ENCODE measurements around the gene TMEM52. TPM values are rescaled to one million over a fixed set of nuclear protein-coding genes. Genes with fewer than 3 reads are reported as not detected.

TMEM52 gene
- total RNA-seq, 3 donors from 2014 or later (not counting 1 experiment from before 2014, with no cell fraction given), result 0.41 TPM; not detected in 2

DNA sequence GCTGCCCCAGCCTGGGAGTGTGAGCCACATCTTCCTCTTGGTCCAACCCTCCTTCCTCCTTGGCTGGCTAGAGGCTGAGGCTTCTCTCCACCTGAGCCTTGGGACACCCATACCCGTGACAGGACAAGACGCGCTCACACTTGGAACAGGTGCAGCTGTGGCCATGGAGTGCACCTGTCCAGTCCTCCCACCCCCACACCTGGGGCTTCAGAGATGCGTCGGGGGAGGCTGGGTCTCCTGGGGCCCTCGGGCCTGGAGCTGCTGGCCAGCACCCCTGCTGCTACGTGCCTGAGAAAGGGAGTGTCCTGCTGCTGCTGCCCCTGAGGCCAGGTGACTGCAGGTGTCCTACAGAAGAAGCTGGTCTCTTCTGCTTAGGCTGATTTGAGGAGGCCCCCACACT is 37.0 kb upstream of the TMEM52 start:
- no peak for TF ChIP-seq CTCF (IDR thresholded peaks at IDR 0.05)
- ATAC-seq, result no peak
- H3K4me3 Mint-ChIP-seq, result no peak overlapping the region
- no peaks in the 10 kb centered on the region for H3K27me3 ChIP-seq (ENCODE audit: control insufficient read depth, insufficient read depth, low read length)
- no peak overlapping the region for H3K27ac ChIP-seq (ENCODE audit: low read length)
- H3K9me3 ChIP-seq (ENCODE audit: control insufficient read depth, insufficient read depth, low read length), result peaks cover 8% of the 10 kb centered on the region
- no peaks in the 10 kb centered on the region for H3K36me3 ChIP-seq (ENCODE audit: control insufficient read depth, insufficient read depth, low read length)
- no peak for DNase-seq
- H3K27ac Mint-ChIP-seq, result no peak overlapping the region
- 89% methylated on average over 7 of the region's 7 CpGs for WGBS (ENCODE audit: insufficient coverage)
- H3K4me1 Mint-ChIP-seq, result peaks cover 0 to 6% of the 10 kb centered on the region in 2 donors
- H3K4me3 ChIP-seq (ENCODE audit: low read length), result no peak overlapping the region
- H3K9me3 Mint-ChIP-seq, result peaks cover 0 to 2% of the 10 kb centered on the region in 2 donors
- H3K27me3 Mint-ChIP-seq (ENCODE audit: low read depth in 2 of 2), result peaks cover 10 to 11% of the 10 kb centered on the region in 2 donors
- intact Hi-C loops (cut with micrococcal nuclease), result no loop called here
- peaks cover 6% of the 10 kb centered on the region for H3K4me1 ChIP-seq (ENCODE audit: control insufficient read depth, insufficient read depth, low read length)
- H3K36me3 Mint-ChIP-seq, result no peaks in the 10 kb centered on the region

DNA sequence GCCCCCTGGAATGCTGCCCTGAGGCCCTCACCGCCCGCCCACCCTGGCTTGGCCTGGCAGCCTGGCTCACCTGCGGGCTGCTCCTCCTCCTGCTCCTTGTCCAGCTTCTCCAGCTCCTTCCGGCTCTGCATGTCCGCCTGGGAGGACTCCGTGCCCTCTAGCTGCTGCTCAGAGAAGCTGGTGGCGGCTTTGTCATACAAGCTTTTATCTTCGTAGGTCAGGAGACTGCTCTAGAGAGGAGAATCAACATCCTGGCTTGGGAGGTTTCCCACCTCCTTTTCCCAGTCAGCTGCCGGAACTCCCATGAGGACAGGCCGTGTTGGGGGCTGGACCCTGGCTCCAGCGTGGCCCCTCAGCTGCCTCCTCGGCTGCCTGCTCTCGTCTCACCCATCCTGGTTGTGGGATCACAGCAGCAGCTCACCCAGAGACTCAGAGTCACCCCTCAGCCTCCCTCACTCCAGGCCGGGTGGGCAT is 36.6 kb upstream of the TMEM52 start:
- no peak for TF ChIP-seq CTCF (IDR thresholded peaks at IDR 0.05)
- Mint-ChIP-seq H3K4me1 (peaks cover 0 to 6% of the 10 kb centered on the region in 2 donors), H3K9me3 (peaks cover 0 to 2% of the 10 kb centered on the region in 2 donors), H3K4me3 (no peak overlapping the region), H3K36me3 (no peaks in the 10 kb centered on the region), H3K27ac (no peak overlapping the region), H3K27me3 (ENCODE audit: low read depth in 2 of 2) (peaks cover 6% of the 10 kb centered on the region in 2 donors)
- ATAC-seq (no peak), DNase-seq (no peak)
- 86% methylated on average over 14 of the region's 14 CpGs for WGBS (ENCODE audit: insufficient coverage)
- peaks cover 8% of the 10 kb centered on the region for H3K9me3 ChIP-seq (ENCODE audit: control insufficient read depth, insufficient read depth, low read length)
- no peaks in the 10 kb centered on the region for H3K36me3 ChIP-seq (ENCODE audit: control insufficient read depth, insufficient read depth, low read length)
- no peak overlapping the region for H3K27ac ChIP-seq (ENCODE audit: low read length)
- peaks cover 6% of the 10 kb centered on the region for H3K4me1 ChIP-seq (ENCODE audit: control insufficient read depth, insufficient read depth, low read length)
- intact Hi-C loops (cut with micrococcal nuclease), result no loop called here
- H3K27me3 ChIP-seq (ENCODE audit: control insufficient read depth, insufficient read depth, low read length), result no peaks in the 10 kb centered on the region
- H3K4me3 ChIP-seq (ENCODE audit: low read length), result no peak overlapping the region

- Mint-ChIP-seq H3K27me3 (ENCODE audit: low read depth in 2 of 2) (peaks cover 2 to 6% of the 10 kb centered on the region in 2 donors), H3K9me3 (peaks cover 0 to 2% of the 10 kb centered on the region in 2 donors), H3K27ac (peak overlapping the region in 1 of 2 donors; percentile 79), H3K4me3 (no peak overlapping the region), H3K4me1 (peaks cover 0 to 6% of the 10 kb centered on the region in 2 donors), H3K36me3 (no peaks in the 10 kb centered on the region)
- no peak for TF ChIP-seq CTCF (IDR thresholded peaks at IDR 0.05)
- H3K27ac ChIP-seq (ENCODE audit: low read length), result no peak overlapping the region
- 79% methylated on average over 46 of the region's 46 CpGs for WGBS (ENCODE audit: insufficient coverage)
- peaks cover 8% of the 10 kb centered on the region for H3K9me3 ChIP-seq (ENCODE audit: control insufficient read depth, insufficient read depth, low read length)
- DNase-seq (no peak), ATAC-seq (peak in 1 of 3 donors; percentile 53)
- intact Hi-C loops (cut with micrococcal nuclease), result no loop called here
- H3K27me3 ChIP-seq (ENCODE audit: control insufficient read depth, insufficient read depth, low read length), result no peaks in the 10 kb centered on the region
- no peak overlapping the region for H3K4me3 ChIP-seq (ENCODE audit: low read length)
- peaks cover 6% of the 10 kb centered on the region for H3K4me1 ChIP-seq (ENCODE audit: control insufficient read depth, insufficient read depth, low read length)
- no peaks in the 10 kb centered on the region for H3K36me3 ChIP-seq (ENCODE audit: control insufficient read depth, insufficient read depth, low read length)
Observed at GRCh38 chr1:1954831-1955441, 35.9 kb upstream of the TMEM52 start.

DNA sequence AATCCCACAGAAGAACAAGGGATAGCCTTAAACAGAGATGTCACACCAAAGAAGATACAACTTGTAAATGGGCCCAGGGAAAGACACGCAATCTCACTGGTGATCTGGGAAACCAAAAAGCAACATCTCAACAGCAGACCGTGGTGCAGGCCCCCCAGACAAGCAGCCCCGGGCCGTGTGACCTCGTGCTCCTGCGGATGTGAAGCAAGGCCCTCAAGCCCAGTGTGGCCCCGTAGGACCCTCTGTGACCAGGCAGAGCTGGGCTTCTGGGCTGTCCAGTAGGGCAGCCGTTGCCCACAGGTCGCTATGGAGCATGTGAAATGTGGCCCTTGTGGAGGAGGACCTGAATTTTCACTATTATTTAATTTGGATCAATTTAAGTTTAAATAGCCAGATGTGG is 34.9 kb upstream of the TMEM52 start:
- DNase-seq, result no peak
- no peak overlapping the region for H3K4me3 Mint-ChIP-seq
- intact Hi-C loops (cut with micrococcal nuclease), result no loop called here
- H3K4me1 Mint-ChIP-seq, result peaks cover 0 to 6% of the 10 kb centered on the region in 2 donors
- peak overlapping the region in 1 of 2 donors; percentile 18 for H3K27ac Mint-ChIP-seq
- no peak for ATAC-seq
- Histone ChIP-seq H3K4me3 (ENCODE audit: low read length) (no peak overlapping the region), H3K9me3 (ENCODE audit: control insufficient read depth, insufficient read depth, low read length) (peaks cover 8% of the 10 kb centered on the region), H3K27ac (ENCODE audit: low read length) (no peak overlapping the region), H3K4me1 (ENCODE audit: control insufficient read depth, insufficient read depth, low read length) (peaks cover 6% of the 10 kb centered on the region), H3K36me3 (ENCODE audit: control insufficient read depth, insufficient read depth, low read length) (no peaks in the 10 kb centered on the region), H3K27me3 (ENCODE audit: control insufficient read depth, insufficient read depth, low read length) (no peaks in the 10 kb centered on the region)
- peaks cover 7% of the 10 kb centered on the region in 2 donors for H3K27me3 Mint-ChIP-seq (ENCODE audit: low read depth in 2 of 2)
- 89% methylated on average over 9 of the region's 9 CpGs for WGBS (ENCODE audit: insufficient coverage)
- no peak for TF ChIP-seq CTCF (IDR thresholded peaks at IDR 0.05)
- peaks cover 0 to 2% of the 10 kb centered on the region in 2 donors for H3K9me3 Mint-ChIP-seq
- no peaks in the 10 kb centered on the region for H3K36me3 Mint-ChIP-seq

Measured in natural killer cell (primary cell).